A549 (cell line): ENCODE data around the gene YAF2. TPM values are rescaled to one million over a fixed set of nuclear protein-coding genes. Genes with fewer than 3 reads are reported as not detected.

Source experiments
- ATAC-seq, 2 experiments: fragments of 200-7000 bp in 1 of 2; fragments of >200 bp in 1 of 2; cut with Nextera tagmentation in 1 of 2; cut with Tn5 transposase in 1 of 2; 3 replicates each; pipeline versions ENCODE4 v1.8.0 to v1.9.1; 2018 to 2020; ENCODE audit warnings: mild to moderate bottlenecking in 1 of 2, moderate library complexity in 1 of 2
- CTCF ChIA-PET: fragments of 300-600 bp; sonication (Branson Sonifier 250); formaldehyde crosslinking; extraction: SDS; loops from one replicate; lab custom pipeline; 2021; ENCODE audit warnings: antibody characterized with exemption, inconsistent platforms; lab: Yijun Ruan, JAX
- POLR2A ChIA-PET: fragments of 350-600 bp; formaldehyde crosslinking; extraction: SDS; loops from one replicate; lab custom pipeline; 2021; ENCODE audit warnings: antibody characterized with exemption, inconsistent platforms; lab: Yijun Ruan, JAX
- DNase-seq, 2 experiments: peaks; one replicate each; pipeline versions ENCODE4 v3.0.0 to v3.0.0-alpha.2; 2011 to 2016; ENCODE audit warnings: low read depth in 1 of 2, low spot score in 1 of 2
- FAIRE-seq: peaks from 2 replicates; lab custom pipeline; 2011; peaks lifted over from hg19 to GRCh38; lab: Jason Lieb, UNC
- H3K27ac ChIP-seq, 2 experiments: fragments of >200 bp; sonication (Bioruptor Twin); formaldehyde crosslinking; 3 replicates each; pipeline ENCODE4 v1.5.1; 2016 to 2017
- H3K4me1 ChIP-seq: fragments of >200 bp; sonication (Bioruptor Twin); formaldehyde crosslinking; 3 replicates; pipeline ENCODE4 v1.6.1; 2016
- H3K4me2 ChIP-seq: fragments of >200 bp; sonication (Bioruptor Twin); formaldehyde crosslinking; 3 replicates; pipeline ENCODE4 v1.6.1; 2016
- H3K4me3 ChIP-seq: fragments of >200 bp; sonication (Bioruptor Twin); formaldehyde crosslinking; 3 replicates; pipeline ENCODE4 v1.5.1; 2016
- H3K9me3 ChIP-seq: fragments of >200 bp; sonication (Bioruptor Twin); formaldehyde crosslinking; 3 replicates; pipeline ENCODE4 v1.6.1; 2016
- BCL3 ChIP-seq: fragments of >200 bp; sonication (Bioruptor Twin); formaldehyde crosslinking; IDR thresholded peaks from 3 replicates; pipeline ENCODE4 v1.6.1; 2016
- CEBPB ChIP-seq, 2 experiments: fragments of >200 bp in 1 of 2; sonication (Bioruptor Twin) in 1 of 2; formaldehyde crosslinking in 1 of 2; IDR thresholded peaks; 2 replicates each; pipeline ENCODE4 v1.6.1; 2012 to 2016
- EHMT2 ChIP-seq: fragments of 200-600 bp; sonication (generic); IDR thresholded peaks from 2 replicates; pipeline ENCODE4 v1.6.1; 2016; ENCODE audit warnings: antibody characterized with exemption, low read depth, mild to moderate bottlenecking, moderate library complexity
- FOSB ChIP-seq: fragments of 250-450 bp; sonication (Bioruptor Pico); IDR thresholded peaks from 2 replicates; pipeline ENCODE4 v1.5.0; 2020; ENCODE audit warnings: mild to moderate bottlenecking, moderate library complexity
- HES2 ChIP-seq: fragments of >200 bp; sonication (Bioruptor Twin); formaldehyde crosslinking; IDR thresholded peaks from 2 replicates; pipeline ENCODE4 v1.6.1; 2016
- HEYL ChIP-seq: fragments of 250-450 bp; sonication (Bioruptor Pico); IDR thresholded peaks from 2 replicates; pipeline ENCODE4 v1.8.0; 2021; ENCODE audit warnings: mild to moderate bottlenecking, moderate library complexity
- HMGXB4 ChIP-seq: fragments of 250-450 bp; sonication (Bioruptor Pico); IDR thresholded peaks from 2 replicates; pipeline ENCODE4 v1.5.0; 2021; ENCODE audit warnings: mild to moderate bottlenecking, moderate library complexity, borderline replicate concordance
- HOXB5 ChIP-seq: fragments of 250-450 bp; sonication (Bioruptor Pico); IDR thresholded peaks from 2 replicates; pipeline ENCODE4 v1.5.0; 2020; ENCODE audit warnings: mild to moderate bottlenecking, moderate library complexity
- JUN ChIP-seq, 2 experiments: fragments of >200 bp; sonication (Bioruptor Twin); formaldehyde crosslinking; IDR thresholded peaks; 2 replicates in 1 of 2; 3 replicates in 1 of 2; pipeline ENCODE4 v1.6.1; 2016 to 2017
- JUNB ChIP-seq: fragments of >200 bp; sonication (Bioruptor Twin); formaldehyde crosslinking; IDR thresholded peaks from 2 replicates; pipeline ENCODE4 v1.6.1; 2016
- MYC ChIP-seq: IDR thresholded peaks from 2 replicates; pipeline ENCODE4 v1.6.1; 2012; ENCODE audit warnings: mild to moderate bottlenecking, inconsistent platforms, low read length, improper control_type of control experiment, borderline replicate concordance
- NPAS2 ChIP-seq: fragments of 250-450 bp; sonication (Bioruptor Pico); IDR thresholded peaks from 2 replicates; pipeline ENCODE4 v1.8.0; 2022; ENCODE audit warnings: mild to moderate bottlenecking, moderate library complexity, borderline replicate concordance
- PBX3 ChIP-seq: IDR thresholded peaks from 2 replicates; pipeline ENCODE4 v1.6.1; 2012
- TP53 ChIP-seq: fragments of 250-450 bp; sonication (Bioruptor Pico); IDR thresholded peaks from 2 replicates; pipeline ENCODE4 v1.5.0; 2021; ENCODE audit warnings: mild to moderate bottlenecking, moderate library complexity
- ZC3H11A ChIP-seq: fragments of 450-650 bp; IDR thresholded peaks from 2 replicates; pipeline ENCODE4 v1.6.1; 2014; ENCODE audit warnings: antibody characterized with exemption, mild to moderate bottlenecking
- WGBS: methylation state at CpG from one replicate; pipeline ENCODE4 v1.1.6; 2017; ENCODE audit errors: missing lambda C conversion rate; 5-methylcytosine and 5-hydroxymethylcytosine counted together
- polyA plus RNA-seq, 4 experiments: library from polyadenylated mRNA; depleted of rRNA in 3 of 4; stranded (reverse); fragments of >200 nt; fragmentation: RNase III in 1 of 4; extraction: RNeasy Plus Mini Kit Qiagen cat#74134 plus additional on column Dnase treatment in 1 of 4; gene quantifications; 2 replicates in 3 of 4; 3 replicates in 1 of 4; pipeline ENCODE4 v1.2.3, GENCODE V29; 2011 to 2017

The YAF2 gene
- polyA plus RNA-seq, 2 of the 4 experiments (the other 2 are of a cell fraction) = 21.5 to 49.2 TPM

- TF ChIP-seq PBX3 = no peak
Measured at GRCh38 chr12:42182394-42182793, 55.7 kb downstream of the YAF2 start (continued).

- CTCF ChIA-PET = interaction anchor here (1.5 kb wide), 1 partner anchor 27 kb away, joined by 5 read pairs; no protein-coding TSS in a partner anchor
Measured at GRCh38 chr12:42180990-42181596, 57.0 kb downstream of the YAF2 start.

GRCh38 chr12:42178101-42178500, 59.9 kb downstream of the YAF2 start:
- CTCF ChIA-PET = no interaction called here
- no peak for DNase-seq
- ATAC-seq = no peak
- POLR2A ChIA-PET = no interaction called here
- no peak for FAIRE-seq
- H3K27ac ChIP-seq = no peak overlapping the region
- 0 out of 3 replicates have a peak, but pooled peaks cover 7% of the 10 kb centered on the region for H3K9me3 ChIP-seq
- 95% methylated on average over 2 of the region's 2 CpGs for WGBS
- TF ChIP-seq TP53 (CRISPR knock-in tag) (no peak), BCL3 (no peak), HEYL (CRISPR knock-in tag) (no peak), MYC (no peak), NPAS2 (CRISPR knock-in tag) (no peak)
- H3K4me2 ChIP-seq = no peak overlapping the region
- H3K4me1 ChIP-seq = peaks cover 16% of the 10 kb centered on the region
- H3K4me3 ChIP-seq = no peak overlapping the region

More at GRCh38 chr12:42180990-42181596, 57.0 kb downstream of the YAF2 start:
- H3K9me3 ChIP-seq = 0 out of 3 replicates have a peak, but pooled peaks cover 3% of the 10 kb centered on the region
- H3K4me3 ChIP-seq = no peak overlapping the region
- TF ChIP-seq ZC3H11A (no peak), CEBPB (IDR thresholded peaks at IDR 0.05) (peak; percentile 37 to 56; a peak in 3 of 4 replicates)
- H3K27ac ChIP-seq = no peak overlapping the region
- ATAC-seq (peak in 1 of 2 experiments; percentile 35; a peak in 2 of 6 replicates), DNase-seq (no peak), FAIRE-seq (no peak)
- peaks cover 7% of the 10 kb centered on the region; the same call in 2 of the 3 replicates for H3K4me1 ChIP-seq
- 85% methylated on average over 2 of the region's 2 CpGs for WGBS
- no peak overlapping the region for H3K4me2 ChIP-seq
- POLR2A ChIA-PET = no interaction called here

GRCh38 chr12:42174978-42175377, 63.1 kb downstream of the YAF2 start:
- ATAC-seq = no peak
- Histone ChIP-seq H3K4me3 (no peak overlapping the region), H3K4me2 (no peak overlapping the region), H3K27ac (no peak overlapping the region), H3K9me3 (0 out of 3 replicates have a peak, but pooled peaks cover 7% of the 10 kb centered on the region), H3K4me1 (peaks cover 9% of the 10 kb centered on the region)
- ChIA-PET CTCF (no interaction called here), POLR2A (no interaction called here)
- FAIRE-seq = no peak
- no peak for TF ChIP-seq JUN (IDR thresholded peaks at IDR 0.05)
- TF ChIP-seq FOSB (CRISPR knock-in tag) = no peak
- 93% methylated on average over 1 of the region's 1 CpG for WGBS
- DNase-seq = no peak

- CTCF ChIA-PET = interaction anchor here (0.8 kb wide), 1 partner anchor 29 kb away, joined by 3 read pairs; no protein-coding TSS in a partner anchor
- no peak for FAIRE-seq
- no peak overlapping the region for H3K4me3 ChIP-seq
Measured at GRCh38 chr12:42173961-42174521, 64.0 kb downstream of the YAF2 start.

More at GRCh38 chr12:42173961-42174521, 64.0 kb downstream of the YAF2 start:
- TF ChIP-seq EHMT2 = no peak
- TF ChIP-seq HES2 = no peak
- TF ChIP-seq JUNB = no peak
- TF ChIP-seq HOXB5 (CRISPR knock-in tag) = no peak
- no peak for TF ChIP-seq HMGXB4 (CRISPR knock-in tag)
- H3K9me3 ChIP-seq = 0 out of 3 replicates have a peak, but pooled peaks cover 7% of the 10 kb centered on the region
- peaks cover 9% of the 10 kb centered on the region for H3K4me1 ChIP-seq
- ATAC-seq (no peak), DNase-seq (no peak)
- no peak overlapping the region for H3K4me2 ChIP-seq
- POLR2A ChIA-PET = no interaction called here
- H3K27ac ChIP-seq = no peak overlapping the region
